NCI-H510A (cell line): Measurements from ENCODE around the gene MPV17L2.
A peak's percentile ranks its signal among the peaks of the same experiment; 100 is the strongest.

Source experiments
- DNase-seq: peaks from one replicate; lab custom pipeline; 2025; lab: John Stamatoyannopoulos, UW

The MPV17L2 gene

DNA sequence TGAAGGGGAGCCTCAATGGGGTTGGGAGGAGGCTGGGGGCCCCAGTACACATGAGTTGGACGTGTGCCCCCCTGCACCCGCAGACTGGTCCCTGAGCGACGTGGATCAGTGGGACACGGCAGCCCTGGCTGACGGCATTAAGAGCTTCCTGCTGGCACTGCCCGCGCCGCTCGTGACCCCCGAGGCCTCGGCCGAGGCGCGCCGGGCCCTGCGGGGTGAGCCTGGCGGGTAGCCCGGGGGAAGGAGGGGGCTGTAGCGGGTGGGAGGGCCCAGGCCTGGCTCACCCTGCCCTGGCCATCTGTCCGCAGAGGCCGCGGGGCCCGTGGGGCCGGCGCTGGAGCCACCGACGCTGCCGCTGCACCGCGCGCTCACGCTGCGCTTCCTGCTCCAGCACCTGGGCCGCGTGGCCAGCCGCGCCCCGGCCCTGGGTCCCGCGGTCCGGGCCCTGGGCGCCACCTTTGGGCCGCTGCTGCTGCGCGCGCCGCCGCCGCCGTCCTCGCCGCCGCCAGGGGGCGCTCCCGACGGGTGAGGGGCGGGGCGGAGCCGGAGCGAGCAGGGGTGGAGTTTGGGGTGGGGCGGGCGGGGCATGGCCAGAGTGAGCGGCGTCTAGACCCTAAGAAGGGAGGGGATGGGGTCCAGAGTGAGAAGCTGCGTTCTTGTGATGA lies 31.9 kb upstream of the MPV17L2 start:
- no peak for DNase-seq

- no peak for DNase-seq
Measured at GRCh38 chr19:18161636-18162002, 31.4 kb upstream of the MPV17L2 start.

- DNase-seq: no peak
Measured at GRCh38 chr19:18164072-18164471, 28.9 kb upstream of the MPV17L2 start.

DNA sequence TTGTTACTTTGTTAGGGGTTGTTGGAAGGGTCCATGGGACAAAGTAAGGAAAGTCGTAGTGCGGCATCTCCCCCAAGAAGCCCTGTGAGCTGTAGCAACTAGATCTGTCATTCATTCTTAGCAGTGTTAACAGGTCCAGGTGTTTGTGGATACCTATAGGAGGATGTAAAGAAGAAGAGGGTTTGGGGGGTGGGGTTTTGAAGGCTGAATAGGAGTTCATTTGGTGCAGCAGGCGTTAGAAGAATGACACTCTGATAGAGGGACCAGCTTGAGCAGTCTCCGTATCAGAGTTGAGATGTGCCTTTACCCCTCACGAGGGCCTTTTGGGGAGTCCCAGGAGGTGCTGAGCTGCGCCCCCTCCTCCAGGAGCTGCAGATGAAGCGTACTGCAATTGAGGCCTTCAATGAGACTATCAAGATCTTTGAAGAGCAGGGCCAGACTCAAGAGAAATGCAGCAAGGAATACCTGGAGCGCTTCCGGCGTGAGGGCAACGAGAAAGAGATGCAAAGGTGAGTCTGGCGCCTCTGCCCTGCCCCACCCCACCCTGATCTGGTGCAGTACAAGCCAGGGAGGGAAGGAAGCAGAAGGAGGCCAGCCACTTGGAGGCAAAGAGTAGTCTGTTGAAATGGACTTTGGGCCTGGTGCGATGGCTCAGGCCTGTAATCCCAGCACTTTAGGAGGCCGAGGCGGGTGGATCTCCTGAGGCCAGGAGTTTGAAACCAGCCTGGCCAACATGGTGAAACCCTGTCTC lies 27.0 kb upstream of the MPV17L2 start:
- DNase-seq: no peak

GRCh38 chr19:18167011-18167410 lies 26.0 kb upstream of the MPV17L2 start:
- DNase-seq: no peak

GRCh38 chr19:18167975-18168645 lies 24.9 kb upstream of the MPV17L2 start:
- DNase-seq: no peak

DNA sequence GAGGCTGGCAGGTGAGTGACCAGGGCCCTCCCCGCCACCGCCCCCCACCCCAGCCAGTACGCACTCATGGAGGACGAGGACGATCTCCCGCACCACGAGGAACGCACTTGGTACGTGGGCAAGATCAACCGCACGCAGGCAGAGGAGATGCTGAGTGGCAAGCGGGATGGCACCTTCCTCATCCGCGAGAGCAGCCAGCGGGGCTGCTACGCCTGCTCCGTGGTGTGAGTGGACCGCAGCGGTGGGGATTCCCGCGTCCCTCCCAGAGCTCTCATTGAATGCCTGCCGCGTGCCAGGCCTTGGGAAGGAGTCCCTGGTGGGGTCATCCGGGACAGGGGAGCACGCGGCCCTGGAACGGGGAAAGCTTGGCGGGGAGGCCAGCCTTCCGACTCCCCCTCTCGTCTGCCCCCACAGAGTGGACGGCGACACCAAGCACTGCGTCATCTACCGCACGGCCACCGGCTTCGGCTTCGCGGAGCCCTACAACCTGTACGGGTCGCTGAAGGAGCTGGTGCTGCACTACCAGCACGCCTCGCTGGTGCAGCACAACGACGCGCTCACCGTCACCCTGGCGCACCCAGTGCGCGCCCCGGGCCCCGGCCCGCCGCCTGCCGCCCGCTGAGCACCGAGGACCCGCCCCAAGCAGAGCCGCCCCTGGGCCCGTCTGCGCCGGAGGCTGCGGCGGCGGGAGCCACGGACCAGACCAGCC lies 24.2 kb upstream of the MPV17L2 start:
- DNase-seq: no peak

DNA sequence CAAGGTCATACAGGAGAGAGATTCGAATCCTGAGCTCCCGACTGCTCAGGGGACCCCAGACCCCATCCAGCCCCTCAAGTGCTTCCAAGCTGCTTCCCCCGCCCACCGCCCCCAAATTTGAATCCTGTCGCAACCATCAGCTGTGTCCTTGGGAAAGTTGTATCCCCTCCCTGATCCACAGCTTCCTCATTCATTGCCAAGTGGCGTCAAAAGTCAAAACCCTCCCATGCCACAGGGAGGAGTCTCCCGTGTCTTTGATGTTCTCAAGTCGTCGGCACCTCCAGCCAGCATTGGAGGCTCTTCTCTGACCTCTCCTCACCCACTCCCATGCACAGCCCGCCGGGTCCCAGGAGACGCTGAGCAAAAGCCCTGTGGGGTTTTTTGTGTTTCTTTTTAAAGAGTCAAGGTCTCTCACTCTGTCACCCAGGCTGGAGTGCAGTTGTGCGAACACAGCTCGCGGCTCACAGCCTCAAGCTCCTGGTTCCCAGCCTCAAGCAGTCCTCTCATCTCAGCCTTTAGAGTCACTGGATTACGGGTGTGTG lies 22.2 kb upstream of the MPV17L2 start:
- no peak for DNase-seq

- DNase-seq: no peak
Measured at GRCh38 chr19:18171605-18172327, 21.3 kb upstream of the MPV17L2 start.

DNA sequence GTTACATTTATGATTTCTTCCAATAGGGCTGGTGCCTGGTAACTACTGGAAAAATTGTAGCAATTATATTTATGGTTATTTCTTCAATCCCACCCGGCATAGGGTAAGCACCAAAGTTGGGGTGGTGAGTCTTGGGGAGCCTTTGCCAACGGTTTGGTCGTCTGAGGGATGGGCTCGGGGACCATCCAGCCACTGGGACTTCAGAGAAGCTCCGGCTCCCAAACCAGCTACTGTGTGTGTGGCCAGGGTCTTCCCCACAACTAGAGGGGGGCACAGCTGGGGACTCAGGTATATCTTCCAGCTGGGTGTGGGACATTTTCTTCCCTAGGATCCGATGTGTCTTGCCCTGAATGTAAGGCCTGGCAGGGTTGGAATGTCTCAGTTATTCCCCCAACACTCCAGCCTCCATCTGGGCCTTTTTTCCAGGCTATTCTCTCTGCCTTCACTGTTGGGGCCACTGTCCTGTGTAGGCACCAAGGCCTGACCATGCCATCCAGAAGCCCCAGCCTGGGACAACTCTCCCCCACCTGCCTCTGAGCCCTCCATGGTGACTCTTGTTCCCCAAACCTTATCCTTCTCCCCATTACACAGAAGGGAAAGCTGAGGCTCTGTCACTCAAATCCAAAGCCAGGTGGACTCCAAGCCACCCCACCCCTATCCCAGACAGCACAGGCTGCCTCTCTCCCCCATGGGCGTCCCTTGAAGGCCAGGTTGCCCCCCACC lies 20.5 kb upstream of the MPV17L2 start:
- DNase-seq: no peak

GRCh38 chr19:18173054-18173571 lies 19.9 kb upstream of the MPV17L2 start:
- DNase-seq: no peak

- DNase-seq: peak; percentile 92
Measured at GRCh38 chr19:18173572-18174288, 19.3 kb upstream of the MPV17L2 start, which contains the start of gene IFI30. Gene IFI30, plus strand, starts transcription at chr19:18173813. Its CDS starts 29 bp downstream, at chr19:18173842.

GRCh38 chr19:18174983-18175382 lies 18.0 kb upstream of the MPV17L2 start:
- DNase-seq: no peak

- DNase-seq: no peak
Measured at GRCh38 chr19:18176367-18177310, 16.4 kb upstream of the MPV17L2 start.

GRCh38 chr19:18179957-18180356 lies 13.1 kb upstream of the MPV17L2 start:
- no peak for DNase-seq

DNA sequence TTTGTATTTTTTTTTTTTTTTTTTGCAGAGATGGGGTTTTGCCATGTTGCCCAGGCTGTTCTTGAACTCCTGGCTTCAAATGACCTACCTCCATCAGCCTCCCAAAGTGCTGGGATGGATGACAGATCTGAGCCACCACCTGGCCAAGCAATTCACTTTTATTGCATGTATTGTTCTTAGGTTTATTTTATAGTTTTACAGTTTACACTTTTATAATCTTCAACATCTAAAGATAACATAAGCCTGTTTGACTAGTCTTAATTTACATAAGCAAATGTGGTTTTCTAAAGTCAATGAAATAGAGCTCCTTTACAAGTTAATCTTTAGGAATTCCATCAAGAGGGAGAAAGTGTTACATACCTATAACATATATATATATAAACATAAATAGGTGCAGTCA lies 9.5 kb upstream of the MPV17L2 start:
- DNase-seq: no peak

DNA sequence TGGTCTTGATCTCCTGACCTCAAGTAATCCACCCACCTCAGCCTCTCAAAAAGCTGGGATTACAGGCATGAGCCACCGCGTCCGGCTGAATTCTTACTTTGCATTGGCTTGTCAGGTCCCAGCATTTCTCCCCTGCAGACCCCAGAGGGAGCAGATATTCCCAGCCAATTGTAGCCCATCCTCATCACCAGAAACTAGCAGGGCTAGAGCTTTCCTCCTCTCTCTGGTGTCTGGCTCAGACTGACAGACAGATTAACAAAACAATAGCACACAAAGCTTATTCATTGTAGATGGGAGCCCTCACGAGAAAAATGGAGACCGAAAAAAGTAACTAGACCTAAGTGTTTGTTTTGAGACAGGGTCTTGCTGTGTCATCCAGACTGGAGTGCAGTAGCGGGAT lies 7.5 kb upstream of the MPV17L2 start:
- DNase-seq: no peak

DNA sequence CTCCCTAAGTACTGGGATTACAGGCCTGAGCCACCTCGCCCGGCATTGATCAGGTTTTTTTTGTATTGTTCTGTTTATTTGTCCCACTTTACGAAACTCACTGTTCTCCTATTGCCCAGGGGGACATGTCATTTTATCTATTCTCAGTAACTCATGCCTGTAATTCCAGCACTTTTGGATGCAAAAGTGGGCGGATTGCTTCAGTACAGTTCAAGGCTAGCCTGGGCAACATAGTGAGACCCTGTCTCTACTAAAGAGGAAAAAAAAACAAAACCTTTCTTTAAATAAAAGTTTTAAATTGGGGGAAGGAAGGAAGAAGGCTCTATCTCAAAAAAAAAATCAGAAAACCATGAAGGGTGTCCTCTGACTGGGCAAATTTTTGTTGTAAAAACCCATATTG lies 2.7 kb upstream of the MPV17L2 start:
- no peak for DNase-seq

DNA sequence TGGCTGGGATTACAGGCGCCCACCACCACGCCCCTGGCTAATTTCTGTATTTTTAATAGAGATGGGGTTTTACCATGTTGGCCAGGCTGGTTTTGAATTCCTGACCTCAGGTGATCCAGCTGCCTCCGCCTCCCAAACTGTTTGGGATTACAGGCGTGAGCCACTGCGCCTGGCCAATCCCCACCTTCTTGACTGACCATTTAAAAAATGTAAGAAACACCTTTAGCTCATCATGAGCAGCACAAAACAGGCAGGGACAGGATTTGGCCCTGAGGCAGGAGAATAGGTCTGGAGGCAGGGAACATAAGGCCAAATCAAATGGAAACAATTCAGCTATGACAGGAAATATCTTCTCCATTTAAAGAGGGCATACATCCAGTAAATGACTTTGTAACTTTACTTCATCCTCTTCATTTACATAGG lies 1.4 kb upstream of the MPV17L2 start:
- DNase-seq: no peak
